Neural progenitor cell (in vitro differentiated cells): ENCODE results near the gene S100PBP. TPM values are rescaled to one million over a fixed set of nuclear protein-coding genes. Genes with fewer than 3 reads are reported as not detected.

ENCODE experiments used
- DNase-seq: peaks from one replicate; pipeline ENCODE4 v3.0.0-alpha.2; 2016; ENCODE audit warnings: low spot score
- H2AFZ ChIP-seq: fragments of 200-600 bp; sonication (generic); replicated peaks from 2 replicates; pipeline ENCODE4 v1.6.1; 2016; ENCODE audit warnings: antibody characterized with exemption
- H3F3A ChIP-seq: fragments of 200-600 bp; sonication (generic); 2 replicates; pipeline ENCODE4 v1.6.1; 2016; ENCODE audit warnings: antibody characterized with exemption, low read depth
- H3K27ac ChIP-seq: fragments of 200-600 bp; sonication (generic); 2 replicates; pipeline ENCODE4 v1.5.1; 2016; ENCODE audit warnings: mild to moderate bottlenecking
- H3K27me3 ChIP-seq: fragments of 200-600 bp; sonication (generic); 2 replicates; pipeline ENCODE4 v1.6.1; 2016; ENCODE audit warnings: mild to moderate bottlenecking, moderate library complexity
- H3K36me3 ChIP-seq: fragments of 200-600 bp; sonication (generic); 2 replicates; pipeline ENCODE4 v1.5.1; 2016
- H3K4me1 ChIP-seq: fragments of 200-600 bp; sonication (generic); 2 replicates; pipeline ENCODE4 v1.6.1; 2016; ENCODE audit warnings: mixed run types
- H3K4me2 ChIP-seq: fragments of 200-600 bp; sonication (generic); 2 replicates; pipeline ENCODE4 v1.6.1; 2016
- H3K4me3 ChIP-seq: fragments of 200-600 bp; sonication (generic); 2 replicates; pipeline ENCODE4 v1.5.1; 2016
- H3K79me2 ChIP-seq: fragments of 200-600 bp; sonication (generic); 2 replicates; pipeline ENCODE4 v1.6.1; 2016; ENCODE audit warnings: low read depth
- H3K9ac ChIP-seq: fragments of 200-600 bp; sonication (generic); 2 replicates; pipeline ENCODE4 v1.6.1; 2016
- H3K9me3 ChIP-seq: fragments of 200-600 bp; sonication (generic); 2 replicates; pipeline ENCODE4 v1.5.1; 2016; ENCODE audit warnings: low read depth
- H4K20me1 ChIP-seq: fragments of 200-600 bp; sonication (generic); 2 replicates; pipeline ENCODE4 v1.6.1; 2016; ENCODE audit warnings: low read depth
- H3K27ac Mint-ChIP-seq: 3 replicates; pipeline ENCODE4 v1.8.0; 2021; ENCODE audit warnings: mixed read lengths
- H3K27me3 Mint-ChIP-seq: 2 replicates; pipeline ENCODE4 v1.8.0; 2022; ENCODE audit warnings: low read depth, mild to moderate bottlenecking, inconsistent platforms, moderate library complexity, mixed read lengths; ENCODE audit not compliant: insufficient read depth
- H3K36me3 Mint-ChIP-seq: 3 replicates; pipeline ENCODE4 v1.8.0; 2021; ENCODE audit warnings: mixed read lengths
- H3K4me1 Mint-ChIP-seq: 3 replicates; pipeline ENCODE4 v1.8.0; 2021; ENCODE audit warnings: mixed read lengths
- H3K4me3 Mint-ChIP-seq: 3 replicates; pipeline ENCODE4 v1.8.0; 2021; ENCODE audit warnings: mild to moderate bottlenecking, moderate library complexity, mixed read lengths
- H3K9me3 Mint-ChIP-seq: 3 replicates; pipeline ENCODE4 v1.8.0; 2020; ENCODE audit warnings: mixed read lengths
- EZH2 ChIP-seq: fragments of 200-600 bp; sonication (generic); IDR thresholded peaks from 2 replicates; pipeline ENCODE4 v1.6.1; 2017; ENCODE audit warnings: antibody characterized with exemption, mild to moderate bottlenecking, moderate library complexity
- EZH2phosphoT487 ChIP-seq: fragments of 200-600 bp; sonication (generic); IDR thresholded peaks from 2 replicates; pipeline ENCODE4 v1.6.1; 2017; ENCODE audit warnings: antibody characterized with exemption
- total RNA-seq: library from RNA; depleted of rRNA; stranded (reverse); fragments of >200 nt; gene quantifications from 2 replicates; pipeline ENCODE4 v1.2.3, GENCODE V29; 2015; ENCODE audit warnings: low replicate concordance
- TF ChIP-seq, protein P1 (sequence below): fragments of 200-600 bp; sonication (generic); IDR thresholded peaks from 2 replicates; pipeline ENCODE4 v1.5.1; 2017; ENCODE audit warnings: antibody characterized with exemption, mild to moderate bottlenecking

The S100PBP gene
- total RNA-seq, 1 donor from 2014 or later: 107 TPM

DNA sequence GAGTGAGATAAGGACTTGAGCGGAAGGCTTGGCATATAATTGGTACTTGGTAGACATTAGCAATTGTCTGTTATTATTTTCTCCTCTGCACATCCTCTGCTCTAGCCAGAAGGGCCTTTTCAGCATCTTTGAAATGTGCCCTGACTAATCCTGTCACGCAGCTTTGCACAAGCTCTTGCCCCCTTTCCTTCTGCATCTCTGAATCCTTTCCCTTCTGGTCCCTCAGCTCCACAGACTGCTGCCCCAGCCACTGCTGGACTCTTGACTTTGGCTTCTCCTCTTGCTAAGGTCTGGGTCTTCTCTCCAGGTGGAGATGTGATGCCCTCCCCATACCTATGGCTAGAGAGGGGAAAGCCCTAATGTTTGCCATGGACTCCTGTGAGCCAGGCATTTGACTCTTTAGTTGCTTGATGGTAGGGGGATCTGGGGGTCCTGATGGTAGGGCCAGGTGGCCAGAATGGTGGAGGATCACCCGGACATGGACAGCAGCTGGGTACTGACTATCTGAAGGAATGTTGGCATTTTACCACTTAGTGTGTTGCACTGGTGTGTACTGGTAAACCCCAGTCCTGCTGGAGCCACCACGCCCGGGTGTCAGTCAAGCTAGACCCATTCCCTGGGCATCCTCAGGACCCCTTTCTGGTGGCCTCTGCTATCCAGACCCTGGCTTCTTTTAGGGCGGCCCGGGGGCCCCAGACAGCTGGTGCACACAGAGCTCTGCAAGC lies 73.2 kb downstream of the S100PBP start:
- Histone ChIP-seq H2AFZ (no peak overlapping the region), H4K20me1 (peaks cover 43% of the 10 kb centered on the region), H3K4me2 (no peak overlapping the region), H3K4me3 (no peak overlapping the region), H3K27me3 (peaks cover 70% of the 10 kb centered on the region), H3K36me3 (no peaks in the 10 kb centered on the region), H3K27ac (no peak overlapping the region), H3K79me2 (no peaks in the 10 kb centered on the region), H3K9ac (no peak overlapping the region), H3K9me3 (no peaks in the 10 kb centered on the region), H3K4me1 (peaks cover 21% of the 10 kb centered on the region), H3F3A (peaks cover 17% of the 10 kb centered on the region)
- H3K9me3 Mint-ChIP-seq: no peaks in the 10 kb centered on the region
- TF ChIP-seq EZH2phosphoT487 (no peak), EZH2 (no peak)
- TF ChIP-seq, protein P1, sequence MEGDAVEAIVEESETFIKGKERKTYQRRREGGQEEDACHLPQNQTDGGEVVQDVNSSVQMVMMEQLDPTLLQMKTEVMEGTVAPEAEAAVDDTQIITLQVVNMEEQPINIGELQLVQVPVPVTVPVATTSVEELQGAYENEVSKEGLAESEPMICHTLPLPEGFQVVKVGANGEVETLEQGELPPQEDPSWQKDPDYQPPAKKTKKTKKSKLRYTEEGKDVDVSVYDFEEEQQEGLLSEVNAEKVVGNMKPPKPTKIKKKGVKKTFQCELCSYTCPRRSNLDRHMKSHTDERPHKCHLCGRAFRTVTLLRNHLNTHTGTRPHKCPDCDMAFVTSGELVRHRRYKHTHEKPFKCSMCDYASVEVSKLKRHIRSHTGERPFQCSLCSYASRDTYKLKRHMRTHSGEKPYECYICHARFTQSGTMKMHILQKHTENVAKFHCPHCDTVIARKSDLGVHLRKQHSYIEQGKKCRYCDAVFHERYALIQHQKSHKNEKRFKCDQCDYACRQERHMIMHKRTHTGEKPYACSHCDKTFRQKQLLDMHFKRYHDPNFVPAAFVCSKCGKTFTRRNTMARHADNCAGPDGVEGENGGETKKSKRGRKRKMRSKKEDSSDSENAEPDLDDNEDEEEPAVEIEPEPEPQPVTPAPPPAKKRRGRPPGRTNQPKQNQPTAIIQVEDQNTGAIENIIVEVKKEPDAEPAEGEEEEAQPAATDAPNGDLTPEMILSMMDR: no peak
- no peak overlapping the region for H3K27ac Mint-ChIP-seq
- H3K4me3 Mint-ChIP-seq: peak overlapping the region; percentile 57
- H3K27me3 Mint-ChIP-seq: peaks cover 41% of the 10 kb centered on the region
- peaks cover 18% of the 10 kb centered on the region for H3K4me1 Mint-ChIP-seq
- H3K36me3 Mint-ChIP-seq: no peaks in the 10 kb centered on the region
- DNase-seq: no peak

- Histone ChIP-seq H4K20me1 (peaks cover 38% of the 10 kb centered on the region), H3K27ac (no peak overlapping the region), H3K9me3 (no peaks in the 10 kb centered on the region), H2AFZ (no peak overlapping the region), H3K27me3 (peaks cover 65% of the 10 kb centered on the region), H3K9ac (no peak overlapping the region), H3F3A (peaks cover 17% of the 10 kb centered on the region), H3K4me2 (no peak overlapping the region), H3K36me3 (no peaks in the 10 kb centered on the region), H3K4me3 (no peak overlapping the region), H3K79me2 (no peaks in the 10 kb centered on the region), H3K4me1 (peaks cover 16% of the 10 kb centered on the region)
- peaks cover 20% of the 10 kb centered on the region for H3K4me1 Mint-ChIP-seq
- DNase-seq: no peak
- no peak overlapping the region for H3K27ac Mint-ChIP-seq
- no peak overlapping the region for H3K4me3 Mint-ChIP-seq
- no peaks in the 10 kb centered on the region for H3K9me3 Mint-ChIP-seq
- TF ChIP-seq, protein P1: no peak
- TF ChIP-seq EZH2 (no peak), EZH2phosphoT487 (no peak)
- H3K27me3 Mint-ChIP-seq: peaks cover 38% of the 10 kb centered on the region
- no peaks in the 10 kb centered on the region for H3K36me3 Mint-ChIP-seq
Measured at GRCh38 chr1:32891241-32891570, 73.8 kb downstream of the S100PBP start.

DNA sequence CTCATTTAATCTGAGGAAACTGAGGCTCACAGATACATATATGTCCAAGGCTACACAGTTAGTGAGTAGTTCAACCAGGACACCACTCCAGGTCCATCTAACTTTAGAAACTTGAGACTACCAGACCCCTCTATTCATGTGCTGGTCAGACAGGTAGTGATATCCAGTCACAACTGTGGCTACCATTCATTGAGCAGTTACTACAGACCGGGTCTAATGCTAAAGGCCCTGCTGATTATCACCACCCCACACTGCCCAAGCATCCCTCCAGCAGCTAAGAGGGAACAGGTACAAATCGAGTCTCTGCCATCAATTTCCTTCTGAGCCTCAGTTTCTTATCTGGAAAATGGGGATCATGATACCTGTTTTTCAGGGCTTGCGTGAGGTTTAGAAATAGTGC lies 74.2 kb downstream of the S100PBP start:
- H3K79me2 ChIP-seq: no peaks in the 10 kb centered on the region
- H3K27ac Mint-ChIP-seq: no peak overlapping the region
- peaks cover 61% of the 10 kb centered on the region for H3K27me3 ChIP-seq
- peaks cover 38% of the 10 kb centered on the region for H3K27me3 Mint-ChIP-seq
- H3K36me3 Mint-ChIP-seq: no peaks in the 10 kb centered on the region
- H3K9me3 ChIP-seq: no peaks in the 10 kb centered on the region
- H3K4me3 Mint-ChIP-seq: peak overlapping the region; percentile 77
- no peak overlapping the region for H2AFZ ChIP-seq
- no peak overlapping the region for H3K9ac ChIP-seq
- H3K4me1 ChIP-seq: peaks cover 15% of the 10 kb centered on the region
- no peak overlapping the region for H3K27ac ChIP-seq
- no peaks in the 10 kb centered on the region for H3K36me3 ChIP-seq
- H3K4me2 ChIP-seq: no peak overlapping the region
- H3F3A ChIP-seq: peaks cover 17% of the 10 kb centered on the region
- DNase-seq: no peak
- peaks cover 35% of the 10 kb centered on the region for H4K20me1 ChIP-seq
- H3K4me3 ChIP-seq: no peak overlapping the region
- no peak for TF ChIP-seq EZH2phosphoT487
- no peak for TF ChIP-seq EZH2
- TF ChIP-seq, protein P1: no peak
- H3K4me1 Mint-ChIP-seq: peaks cover 20% of the 10 kb centered on the region
- H3K9me3 Mint-ChIP-seq: no peaks in the 10 kb centered on the region
